ENCODE data around the gene RGS9BP.
"Not testable (repeated sequence)": the region's sequence is repeated elsewhere in the genome, so short reads cannot be mapped to it uniquely, and the experiment has no call there.

Gene RGS9BP

GRCh38 chr19:32694851-32695250 is 19.2 kb downstream of the RGS9BP start:
- DNase-seq (ENCODE audit: low read depth in 2 of 2), result not testable (repeated sequence)

DNA sequence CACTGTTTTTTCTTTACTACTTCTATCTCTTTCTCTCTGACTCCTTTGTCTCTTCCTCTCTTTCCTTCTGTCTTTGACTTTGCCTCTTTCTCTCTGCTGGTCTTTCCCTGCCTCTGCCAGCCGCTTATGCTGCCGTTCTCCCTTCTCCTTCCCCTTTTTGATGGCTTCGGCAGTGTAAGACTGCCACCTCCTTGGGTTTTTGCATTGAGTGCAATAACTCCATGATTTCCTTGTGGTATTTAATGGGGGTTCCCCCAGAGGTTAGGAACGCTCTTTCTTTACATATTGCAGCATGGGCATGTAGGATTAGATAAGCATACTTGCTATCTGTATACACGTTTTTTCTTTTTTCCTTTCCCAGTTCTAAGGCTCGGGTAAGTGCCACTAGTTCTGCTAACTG is 19.9 kb downstream of the RGS9BP start:
- not testable (repeated sequence) for DNase-seq (ENCODE audit: low read depth in 2 of 2)

- not testable (repeated sequence) for DNase-seq (ENCODE audit: low read depth in 2 of 2)
Measured at GRCh38 chr19:32696771-32697170, 21.1 kb downstream of the RGS9BP start.

DNA sequence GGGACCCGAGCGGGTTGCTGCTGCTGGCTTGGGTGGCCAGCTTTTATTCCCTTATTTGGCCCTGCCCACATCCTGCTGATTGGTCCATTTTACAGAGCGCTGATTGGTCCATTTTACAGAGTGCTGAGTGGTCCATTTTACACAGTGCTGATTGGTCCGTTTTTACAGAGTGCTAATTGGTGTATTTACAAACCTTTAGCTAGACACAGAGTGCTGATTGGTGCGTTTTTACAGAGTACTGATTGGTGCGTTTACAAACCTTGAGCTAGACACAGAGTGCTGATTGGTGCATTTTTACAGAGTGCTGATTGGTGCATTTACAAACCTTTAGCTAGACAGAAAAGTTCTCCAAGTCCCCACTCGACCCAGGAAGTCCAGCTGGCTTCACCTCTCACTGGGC is 24.5 kb downstream of the RGS9BP start:
- DNase-seq (ENCODE audit: low read depth in 2 of 2), result not testable (repeated sequence)

- DNase-seq (ENCODE audit: low read depth in 2 of 2), result no peak
Measured at GRCh38 chr19:32702010-32702409, 26.4 kb downstream of the RGS9BP start.

- not testable (repeated sequence) for DNase-seq (ENCODE audit: low read depth in 2 of 2)
Measured at GRCh38 chr19:32704006-32704405, 28.4 kb downstream of the RGS9BP start.

GRCh38 chr19:32708457-32708856 is 32.8 kb downstream of the RGS9BP start:
- no peak for DNase-seq (ENCODE audit: low read depth in 2 of 2)

DNA sequence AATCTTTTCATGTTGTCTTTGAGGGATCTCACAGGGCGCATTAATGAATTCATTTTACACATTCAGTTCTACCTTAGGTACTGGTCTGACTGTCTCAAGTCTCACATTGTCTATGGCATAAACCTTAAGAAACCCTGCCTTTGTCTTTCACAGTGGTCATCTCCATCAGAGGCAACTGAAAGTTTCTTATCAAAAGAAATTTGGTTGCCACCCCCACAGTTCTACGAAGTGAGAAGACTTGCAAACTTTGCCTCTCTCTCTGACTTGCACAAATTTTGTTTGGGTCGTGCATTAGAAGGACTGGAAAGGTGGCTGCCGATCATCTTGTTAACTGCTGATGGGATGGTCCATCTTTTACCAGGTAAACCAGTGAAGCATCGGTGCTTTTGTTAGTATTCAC is 33.4 kb downstream of the RGS9BP start:
- DNase-seq (ENCODE audit: low read depth in 2 of 2), result no peak

- no peak for DNase-seq (ENCODE audit: low read depth in 2 of 2)
Measured at GRCh38 chr19:32711747-32712146, 36.1 kb downstream of the RGS9BP start.

DNA sequence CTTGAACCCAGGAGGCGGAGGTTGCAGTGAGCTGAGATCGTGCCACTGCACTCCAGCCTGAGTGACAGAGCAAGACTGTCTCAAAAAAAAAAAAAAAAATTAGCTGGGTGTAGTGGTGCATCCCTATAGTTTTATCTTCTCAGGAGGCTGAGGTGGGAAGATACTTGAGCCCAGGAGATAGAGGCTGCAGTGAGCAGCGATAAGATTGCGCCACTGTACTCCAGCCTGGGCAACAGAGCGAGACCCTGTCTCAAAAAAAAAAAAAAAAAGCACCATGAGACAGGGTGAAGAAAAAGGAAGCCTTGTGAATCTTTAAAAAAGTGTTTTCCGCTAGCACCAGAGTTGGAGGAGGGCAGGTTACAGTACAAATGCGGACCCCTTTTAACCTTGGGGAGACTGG is 40.6 kb downstream of the RGS9BP start:
- DNase-seq (ENCODE audit: low read depth in 2 of 2), result not testable (repeated sequence)

DNA sequence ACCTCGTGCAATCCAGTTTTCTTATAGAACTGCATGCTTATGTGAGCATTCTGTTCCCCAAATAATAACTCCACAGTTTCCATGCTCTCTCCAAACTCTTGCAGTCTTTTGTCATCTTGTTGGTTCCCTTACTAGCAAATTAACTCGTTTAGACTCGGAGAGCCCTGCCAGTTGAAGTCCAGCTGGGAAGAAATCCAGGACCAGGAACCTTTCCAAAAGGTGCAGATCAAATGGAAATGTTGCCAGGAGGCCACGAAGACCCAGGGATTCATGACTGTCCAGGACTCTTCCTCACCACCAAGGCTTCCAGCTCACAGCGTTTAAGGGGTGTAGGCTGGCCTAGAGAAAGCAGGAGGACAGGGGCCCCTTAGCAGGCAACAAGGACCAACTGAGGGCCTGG is 41.8 kb downstream of the RGS9BP start:
- DNase-seq (ENCODE audit: low read depth in 2 of 2), result no peak

DNA sequence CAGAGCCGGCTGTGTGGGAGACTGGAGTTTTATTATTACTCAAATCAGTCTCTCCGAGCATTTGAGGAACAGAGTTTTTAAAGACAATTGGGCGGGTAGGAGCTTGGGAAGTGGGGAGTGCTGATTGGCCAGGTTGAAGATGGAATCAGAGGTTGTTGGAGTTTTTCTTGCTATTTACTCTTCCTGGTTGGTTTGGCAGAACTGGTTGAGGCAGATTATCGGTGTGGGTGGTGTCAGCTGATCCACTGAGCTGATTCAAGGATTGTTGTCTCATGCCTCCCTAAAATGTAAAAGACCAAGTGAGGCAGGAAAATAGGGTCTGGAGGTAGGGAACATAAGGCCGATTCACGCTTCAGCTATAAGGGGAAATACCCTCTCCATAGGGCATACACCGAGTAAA is 42.6 kb downstream of the RGS9BP start:
- no peak for DNase-seq (ENCODE audit: low read depth in 2 of 2)

DNA sequence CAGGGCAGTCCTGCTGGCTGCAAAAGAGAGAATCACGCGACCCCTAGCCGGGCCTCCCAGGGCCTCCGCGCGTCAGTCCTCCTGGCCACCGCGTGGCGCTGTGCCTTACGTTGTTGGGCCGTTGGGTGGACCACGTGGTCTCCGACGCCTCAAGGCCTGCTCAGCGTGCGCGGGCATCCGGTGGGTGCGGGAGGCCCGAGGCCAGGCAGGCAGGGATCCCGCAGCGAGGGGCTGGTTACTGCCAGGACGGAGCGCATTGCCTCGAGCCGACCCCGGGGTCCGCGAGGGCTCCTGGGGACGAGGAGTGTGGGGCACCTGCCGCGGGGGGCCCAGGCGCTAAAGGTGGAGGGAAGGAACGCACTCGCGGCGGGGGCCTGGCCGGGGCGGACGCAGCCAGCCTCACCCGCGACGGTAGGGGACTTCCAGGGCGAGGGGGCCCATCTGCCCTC is 44.0 kb downstream of the RGS9BP start, which contains the start of gene TDRD12:
TDRD12 (plus strand) TSS at position 157 of the 449 bp plus-strand sequence. CDS start 306 bp downstream, outside the sequence.
- DNase-seq (ENCODE audit: low read depth in 2 of 2), result no peak

GRCh38 chr19:32720216-32720935 is 44.7 kb downstream of the RGS9BP start:
- DNase-seq (ENCODE audit: low read depth in 2 of 2), result no peak

DNA sequence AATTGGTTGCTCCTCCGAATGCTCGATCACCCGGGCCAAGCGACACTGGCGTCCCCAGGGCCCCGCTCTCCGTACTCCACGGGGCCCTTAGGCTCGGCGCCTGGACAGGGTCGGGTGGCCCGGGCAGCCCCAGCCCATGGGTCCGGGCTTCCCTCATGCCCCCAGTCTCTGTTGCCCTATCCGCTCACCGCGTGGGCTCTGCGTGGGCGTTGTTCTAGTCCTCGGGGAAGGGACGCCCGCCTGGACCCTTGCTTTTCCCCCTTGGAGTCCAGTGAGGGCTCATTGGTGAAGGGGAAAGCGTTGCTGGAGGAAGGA is 45.2 kb downstream of the RGS9BP start:
- no peak for DNase-seq (ENCODE audit: low read depth in 2 of 2)

Measured in stimulated activated CD8-positive, alpha-beta memory T cell treated with anti-CD3 and anti-CD28 coated beads, Interleukin-7, amount 100 ng/mL, for 1 hour (primary cell).